ENCODE measurements around the gene SMARCAL1. TPM values are rescaled to one million over a fixed set of nuclear protein-coding genes. Genes with fewer than 3 reads are reported as not detected.
"Not testable (repeated sequence)": the region's sequence is repeated elsewhere in the genome, so short reads cannot be mapped to it uniquely, and the experiment has no call there.

The SMARCAL1 gene
- total RNA-seq, 1 donor from 2014 or later, result 33.7 TPM

GRCh38 chr2:216500572-216500971 is 88.3 kb downstream of the SMARCAL1 start:
- DNase-seq (ENCODE audit: low spot score), result no peak

DNA sequence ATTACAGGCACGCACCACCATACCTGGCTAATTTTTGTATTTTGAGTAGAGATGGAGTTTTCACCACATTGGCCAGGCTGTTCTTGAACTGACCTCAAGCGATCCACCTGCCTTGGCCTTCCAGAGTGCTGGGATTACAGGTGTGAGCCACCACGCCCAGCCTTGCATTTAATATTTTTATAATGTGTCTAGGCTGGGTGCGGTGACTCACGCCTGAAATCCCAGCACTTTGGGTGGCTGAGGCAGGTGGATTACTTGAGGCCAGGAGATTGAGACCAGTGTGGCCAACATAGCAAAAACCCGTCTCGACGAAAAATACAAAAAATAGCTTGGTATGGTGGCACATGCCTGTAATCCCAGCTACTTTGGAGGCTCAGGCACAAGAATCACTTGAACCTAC is 89.6 kb downstream of the SMARCAL1 start:
- no peak for DNase-seq (ENCODE audit: low spot score)

GRCh38 chr2:216502381-216503158 is 90.3 kb downstream of the SMARCAL1 start:
- no peak for DNase-seq (ENCODE audit: low spot score)

GRCh38 chr2:216503159-216503629 is 90.9 kb downstream of the SMARCAL1 start:
- no peak for DNase-seq (ENCODE audit: low spot score)

- DNase-seq (ENCODE audit: low spot score), result no peak
Observed at GRCh38 chr2:216503697-216504375, 91.6 kb downstream of the SMARCAL1 start.

DNA sequence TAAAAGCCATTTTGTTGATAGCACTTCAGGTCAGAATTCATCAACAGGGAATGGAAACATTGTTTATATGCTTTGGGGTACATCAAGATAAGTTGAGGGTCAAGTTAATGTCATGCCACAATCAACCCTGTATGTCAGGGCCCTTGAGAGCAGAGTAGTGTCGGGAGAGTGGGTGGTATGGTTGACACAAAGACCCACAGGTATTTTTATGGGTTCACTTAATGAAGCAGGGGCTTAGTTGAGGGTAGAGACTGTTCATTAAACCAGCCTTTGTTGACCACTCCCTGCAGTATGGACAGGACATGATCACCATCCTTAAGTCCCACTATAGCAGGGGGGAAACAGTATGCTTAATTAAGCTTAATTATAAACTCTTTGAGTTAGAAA is 92.1 kb downstream of the SMARCAL1 start:
- DNase-seq (ENCODE audit: low spot score), result no peak

DNA sequence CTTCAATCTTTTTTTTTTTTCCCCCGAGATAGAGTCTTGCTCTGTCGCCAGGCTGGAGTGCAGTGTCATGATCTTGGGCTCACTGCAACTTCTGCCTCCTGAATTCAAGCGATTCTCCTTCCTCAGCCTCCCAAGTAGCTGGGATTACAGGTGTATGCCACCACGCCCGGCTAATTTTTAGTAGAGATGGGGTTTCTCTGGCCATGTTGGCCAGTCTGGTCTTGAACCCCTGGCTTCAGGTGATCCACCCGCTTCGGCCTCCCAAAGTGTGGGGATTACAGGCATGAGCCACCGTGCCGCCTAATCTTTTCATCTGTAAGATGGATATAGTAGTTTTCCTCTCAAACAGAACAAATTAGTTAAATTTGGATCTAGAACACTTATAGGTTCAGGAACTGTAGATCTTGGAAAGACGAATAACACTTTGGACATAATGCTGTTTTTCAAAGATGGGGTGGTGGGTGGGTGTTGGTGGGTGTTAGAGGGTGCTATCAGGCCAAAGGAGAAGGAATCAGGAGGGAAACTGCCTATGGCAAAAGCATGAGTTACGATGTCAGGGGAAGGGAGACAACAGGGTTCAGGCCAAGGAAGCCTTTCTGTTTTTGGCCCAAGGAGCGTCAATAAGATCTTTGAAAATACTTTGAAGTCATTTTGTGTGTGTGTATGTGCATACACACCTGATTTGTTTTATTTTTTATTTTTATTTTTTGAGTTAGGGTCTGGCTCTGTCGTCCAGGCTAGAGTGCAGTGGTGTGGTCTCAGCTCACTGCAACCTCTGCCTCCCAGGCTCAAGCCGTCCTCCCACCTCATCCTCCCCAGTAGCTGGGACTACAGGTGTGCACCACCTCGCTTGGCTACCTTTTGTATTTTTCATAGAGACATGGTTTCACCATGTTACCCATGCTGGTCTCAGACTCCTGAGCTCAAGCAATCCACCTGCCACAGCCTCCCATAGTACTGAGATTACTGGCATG is 93.1 kb downstream of the SMARCAL1 start:
- no peak for DNase-seq (ENCODE audit: low spot score)

GRCh38 chr2:216507220-216508160 is 95.2 kb downstream of the SMARCAL1 start:
- no peak for DNase-seq (ENCODE audit: low spot score)

DNA sequence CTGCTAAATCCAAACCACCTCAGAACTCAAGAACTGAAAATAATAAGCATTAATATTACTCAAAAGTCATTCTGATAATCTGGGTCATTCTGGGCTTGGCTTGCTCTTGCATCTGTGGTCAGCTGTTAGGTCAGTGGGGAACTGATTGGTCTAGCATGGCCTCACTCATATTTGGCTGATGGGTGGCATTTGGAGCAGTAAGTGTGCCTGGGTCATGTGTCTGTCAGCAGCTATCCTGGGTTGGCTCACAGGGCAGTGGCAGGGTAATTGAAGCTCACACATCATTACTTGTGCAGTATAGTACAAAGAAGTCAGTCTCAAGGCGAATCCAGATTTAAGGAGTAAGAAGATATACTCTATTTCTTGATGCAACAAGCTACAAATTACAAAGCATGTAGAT is 95.9 kb downstream of the SMARCAL1 start:
- no peak for DNase-seq (ENCODE audit: low spot score)

DNA sequence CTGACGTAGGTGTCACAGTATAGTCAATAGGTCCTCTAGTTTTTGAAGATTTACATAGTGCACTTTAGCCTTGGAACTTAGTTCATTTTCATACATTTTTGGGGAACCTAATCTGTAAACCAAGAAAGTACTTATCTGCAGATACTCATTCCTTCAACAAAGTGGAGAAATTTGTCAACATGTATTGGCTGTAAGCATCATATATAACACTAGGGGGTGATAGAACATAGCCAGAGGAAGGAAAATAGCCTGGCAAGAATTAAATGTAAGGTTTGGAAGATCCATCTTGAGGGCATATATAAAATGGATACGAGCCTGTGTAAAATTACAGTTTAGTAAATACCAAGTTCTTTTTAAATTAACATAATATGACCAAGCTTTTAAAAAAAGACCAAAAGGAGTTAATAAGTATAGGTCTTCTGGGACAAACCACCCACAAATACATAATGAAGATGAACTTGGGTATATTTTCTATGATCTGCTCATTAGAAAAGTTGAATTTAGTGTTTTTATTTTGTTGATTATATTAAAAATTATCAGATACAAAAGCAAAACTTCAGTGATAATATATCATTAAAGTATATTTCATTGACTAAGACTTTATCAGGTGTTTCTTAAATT is 104.6 kb downstream of the SMARCAL1 start:
- peak; percentile 66 for DNase-seq (ENCODE audit: low spot score)

DNA sequence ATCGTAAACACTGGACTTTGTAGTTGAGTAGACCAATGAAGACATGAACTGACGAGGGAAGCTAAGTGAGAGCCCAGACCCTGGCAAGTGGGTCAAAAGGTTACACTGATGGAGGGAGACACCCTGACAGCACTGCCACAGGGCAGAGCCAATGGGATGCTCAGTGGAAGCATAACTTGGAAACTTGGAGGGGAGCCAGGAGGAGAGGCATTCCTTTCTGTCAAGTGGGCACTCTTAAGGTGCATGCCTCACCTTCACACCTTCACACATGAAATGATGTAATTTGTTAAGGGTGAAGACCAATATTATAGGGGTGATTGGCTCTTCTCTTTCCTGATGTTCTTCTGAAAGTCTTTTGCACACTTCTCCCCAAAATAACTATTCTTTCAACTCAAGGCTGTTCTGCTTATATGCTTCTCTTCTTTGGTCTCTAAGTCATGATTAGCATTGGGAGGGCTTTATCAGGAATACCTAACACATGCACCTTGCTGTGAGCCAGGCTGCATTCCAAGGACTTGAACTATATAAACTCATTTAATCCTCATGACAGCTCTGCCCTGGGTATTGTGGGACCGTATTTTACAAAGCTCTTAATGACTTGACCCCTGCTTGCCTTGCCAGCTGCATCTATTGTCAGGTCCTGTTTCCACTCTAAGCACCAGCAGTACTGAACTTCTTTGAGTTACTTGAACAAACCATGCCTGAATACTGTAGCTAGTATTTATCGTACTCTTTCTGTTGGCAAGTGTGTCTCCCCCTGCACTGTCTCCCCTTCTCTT is 105.4 kb downstream of the SMARCAL1 start:
- no peak for DNase-seq (ENCODE audit: low spot score)

- not testable (repeated sequence) for DNase-seq (ENCODE audit: low spot score)
Observed at GRCh38 chr2:216518566-216519119, 106.4 kb downstream of the SMARCAL1 start.

DNA sequence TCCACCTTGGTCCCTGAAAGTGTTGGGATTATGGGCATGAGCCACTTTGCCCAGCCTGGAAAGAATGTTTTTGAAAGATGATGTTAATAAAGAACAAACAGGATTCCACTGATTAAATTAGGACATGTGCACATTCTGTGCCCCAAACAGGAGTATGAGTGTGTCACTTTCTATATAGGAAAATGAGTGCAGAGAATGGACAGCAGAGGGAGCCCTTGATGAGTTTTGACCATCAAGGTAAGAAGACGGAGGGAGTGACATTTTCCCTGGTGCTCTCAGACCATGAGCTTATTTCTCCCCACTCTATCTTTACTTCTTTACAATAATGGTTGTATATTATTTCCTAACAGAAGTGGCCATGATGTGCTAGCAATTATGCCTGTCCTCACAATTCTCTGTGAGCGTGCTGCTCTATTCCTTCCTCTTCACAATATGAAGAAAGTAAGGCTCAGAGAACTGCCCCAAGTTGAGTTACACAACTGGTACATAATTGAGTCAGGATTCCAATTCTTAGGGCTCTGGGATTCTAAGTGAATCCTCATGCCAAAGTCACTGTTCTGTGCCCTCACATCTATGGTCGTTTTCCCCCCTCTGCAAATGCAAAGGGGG is 107.0 kb downstream of the SMARCAL1 start:
- peak; percentile 89 for DNase-seq (ENCODE audit: low spot score)

DNA sequence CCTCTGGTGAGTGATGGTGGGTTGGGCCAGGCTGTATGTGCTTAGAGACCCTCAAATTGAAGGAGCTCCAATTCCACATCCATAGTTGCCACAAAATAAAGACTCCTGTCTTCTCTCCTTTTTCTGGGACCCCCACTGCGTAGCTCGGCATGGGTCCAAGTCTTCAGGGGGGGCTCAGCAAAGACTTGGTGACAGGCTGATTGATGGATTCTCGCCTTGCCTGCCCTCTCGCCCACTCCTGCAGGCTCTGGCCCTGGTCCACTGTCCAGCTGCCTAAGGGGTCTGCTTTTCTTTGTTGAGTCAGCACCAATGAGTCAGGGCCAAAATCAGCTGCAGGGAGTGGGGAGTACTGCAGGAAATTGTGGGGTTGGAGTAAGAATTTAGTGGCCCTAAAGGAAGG is 107.8 kb downstream of the SMARCAL1 start:
- DNase-seq (ENCODE audit: low spot score), result no peak

DNA sequence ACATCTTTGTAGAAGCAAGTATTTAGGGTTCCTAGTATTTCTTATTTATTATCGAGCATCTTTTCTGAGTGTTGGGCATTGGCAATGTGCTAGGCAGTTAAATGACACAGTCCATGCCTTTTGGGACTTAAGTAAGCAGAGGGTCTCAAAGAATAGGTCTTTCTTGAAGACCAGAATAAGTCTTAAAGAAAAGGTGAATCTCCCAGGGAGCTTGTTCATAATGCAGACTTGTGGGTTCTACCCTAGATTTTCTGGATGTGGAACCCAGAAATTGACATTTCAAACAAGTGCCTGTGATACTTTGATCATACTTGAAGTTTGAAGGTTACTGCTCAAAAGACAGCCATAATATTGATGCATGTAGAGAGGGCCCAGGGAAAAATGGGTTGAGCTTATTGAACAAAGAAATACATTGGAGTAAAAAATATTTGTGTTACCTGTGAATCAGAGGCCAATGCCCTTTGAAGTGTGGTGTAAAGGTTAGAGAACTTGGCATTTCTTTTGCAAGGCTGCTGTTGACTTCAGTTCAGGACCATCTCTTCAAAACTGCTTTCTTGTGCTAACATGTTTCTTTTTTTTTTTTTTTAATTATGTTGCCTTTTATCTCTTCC is 110.7 kb downstream of the SMARCAL1 start:
- no peak for DNase-seq (ENCODE audit: low spot score)

- DNase-seq (ENCODE audit: low spot score), result no peak
Observed at GRCh38 chr2:216525972-216526371, 113.7 kb downstream of the SMARCAL1 start.

GRCh38 chr2:216526939-216527338 is 114.7 kb downstream of the SMARCAL1 start:
- no peak for DNase-seq (ENCODE audit: low spot score)

DNA sequence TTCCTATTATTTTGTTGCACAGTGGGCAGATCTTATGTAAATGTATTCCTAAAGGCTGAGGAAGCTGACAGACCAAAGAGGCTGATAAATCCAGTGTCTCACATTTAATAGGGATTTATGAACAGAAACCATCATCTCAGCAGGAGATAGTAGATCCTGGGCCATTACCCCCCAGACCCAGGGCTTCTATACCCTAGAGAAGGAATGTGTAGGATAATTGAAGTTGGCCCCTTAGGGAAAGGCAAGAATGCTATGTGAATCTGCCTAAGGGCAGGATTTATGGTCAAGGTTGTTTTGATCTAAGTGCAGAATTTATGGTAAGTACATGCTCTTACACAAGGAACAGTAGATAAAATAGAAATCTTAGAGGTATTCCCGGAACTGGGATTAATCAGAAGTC is 115.3 kb downstream of the SMARCAL1 start:
- DNase-seq (ENCODE audit: low spot score), result no peak

Data from umbilical cord (tissue), 2 donors.